HG03439 (cell line): Measurements from ENCODE around the gene HDAC1.

Experiments
- ATAC-seq: cut with Tn5 transposase; IDR thresholded peaks from one replicate; pipeline ENCODE4 v1.9.1; 2021; ENCODE audit warnings: mild to moderate bottlenecking, moderate library complexity; ENCODE audit not compliant: unreplicated experiment

HDAC1 gene

DNA sequence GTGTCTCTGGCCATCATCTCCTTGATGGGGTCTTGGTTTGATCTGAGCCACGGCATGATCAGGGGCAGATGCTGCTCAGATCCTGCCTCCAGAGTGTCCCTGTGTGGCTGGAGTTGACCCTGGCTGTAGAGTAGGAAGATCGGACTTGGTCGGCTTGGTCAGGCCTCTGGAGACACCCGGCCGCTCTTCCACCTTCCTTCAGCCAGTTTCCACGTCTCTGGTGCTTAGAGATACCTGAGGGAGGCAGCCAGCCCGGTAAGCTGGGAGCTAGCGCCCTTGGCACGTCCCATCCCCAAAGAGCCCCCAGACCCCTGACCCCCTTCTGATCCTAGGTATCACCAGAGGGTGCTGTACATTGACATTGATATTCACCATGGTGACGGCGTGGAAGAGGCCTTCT is 35.3 kb downstream of the HDAC1 start:
- no peak for ATAC-seq

DNA sequence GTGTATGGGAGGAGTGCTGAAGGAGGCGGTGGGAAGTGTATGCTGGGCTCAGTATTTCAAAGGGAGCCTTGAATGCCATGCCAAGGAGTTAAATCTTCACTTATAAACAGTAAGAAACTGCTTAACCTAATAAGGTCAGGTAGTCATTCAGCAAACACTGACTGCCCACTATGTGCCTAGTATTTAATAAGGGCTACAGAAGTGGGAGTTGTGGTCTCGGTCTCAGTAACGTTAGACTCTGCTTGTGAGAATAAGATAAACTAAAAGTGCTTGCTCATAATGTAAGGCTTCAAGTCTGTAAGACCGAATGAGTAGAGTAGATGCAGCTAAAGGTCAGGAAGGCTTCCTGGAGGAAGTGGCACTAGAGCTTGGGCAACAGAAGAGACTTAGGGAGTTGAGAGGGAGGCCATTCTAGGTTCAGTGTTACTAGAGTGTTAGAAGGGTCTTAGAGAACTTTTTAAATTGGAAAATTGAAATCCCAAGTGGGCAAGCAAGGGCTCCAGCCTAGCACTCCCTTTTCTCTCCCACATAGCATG is 38.1 kb downstream of the HDAC1 start:
- ATAC-seq: no peak

GRCh38 chr1:32330558-32331151 is 38.8 kb downstream of the HDAC1 start:
- no peak for ATAC-seq

DNA sequence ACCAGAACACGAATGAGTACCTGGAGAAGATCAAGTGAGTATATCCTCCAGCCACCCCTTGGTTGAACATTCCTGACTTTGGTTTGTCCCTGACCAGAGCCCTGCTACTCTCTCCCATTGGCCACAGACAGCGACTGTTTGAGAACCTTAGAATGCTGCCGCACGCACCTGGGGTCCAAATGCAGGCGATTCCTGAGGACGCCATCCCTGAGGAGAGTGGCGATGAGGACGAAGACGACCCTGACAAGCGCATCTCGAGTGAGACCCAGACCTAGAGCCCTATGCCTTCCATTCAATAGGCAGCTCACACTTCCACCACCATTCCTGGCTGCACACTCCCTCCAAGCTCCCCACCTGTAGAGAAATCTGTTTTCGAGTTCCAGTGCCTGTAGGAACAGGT is 39.7 kb downstream of the HDAC1 start:
- ATAC-seq: no peak

GRCh38 chr1:32332290-32333079 is 40.6 kb downstream of the HDAC1 start:
- no peak for ATAC-seq

- no peak for ATAC-seq
These were observed 41.5 kb downstream of the HDAC1 start for GRCh38 chr1:32333251-32333963.

- no peak for ATAC-seq
These were observed 42.5 kb downstream of the HDAC1 start for GRCh38 chr1:32334274-32334861.

- no peak for ATAC-seq
These were observed 43.1 kb downstream of the HDAC1 start for GRCh38 chr1:32334864-32335534.

DNA sequence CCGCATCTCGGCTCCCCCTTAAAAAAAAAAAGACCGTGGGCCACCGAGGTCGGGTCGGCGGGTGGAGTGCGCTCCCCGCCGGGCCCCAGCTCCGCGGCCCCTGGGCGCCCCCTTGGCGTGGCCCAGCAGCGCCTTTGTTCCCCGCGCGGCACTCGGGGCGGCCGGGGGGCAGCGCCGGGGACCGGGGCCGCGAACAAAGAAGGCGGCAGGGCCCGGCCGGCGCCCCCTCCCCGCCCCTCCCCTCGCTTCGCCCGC is 43.6 kb downstream of the HDAC1 start:
- ATAC-seq: no peak

GRCh38 chr1:32335790-32336590 is 44.1 kb downstream of the HDAC1 start, which contains the start of gene MARCKSL1:
Gene MARCKSL1, minus strand, starts transcription at chr1:32336233. Its CDS starts 200 bp downstream, at chr1:32336033.
- peak; percentile 40 for ATAC-seq

DNA sequence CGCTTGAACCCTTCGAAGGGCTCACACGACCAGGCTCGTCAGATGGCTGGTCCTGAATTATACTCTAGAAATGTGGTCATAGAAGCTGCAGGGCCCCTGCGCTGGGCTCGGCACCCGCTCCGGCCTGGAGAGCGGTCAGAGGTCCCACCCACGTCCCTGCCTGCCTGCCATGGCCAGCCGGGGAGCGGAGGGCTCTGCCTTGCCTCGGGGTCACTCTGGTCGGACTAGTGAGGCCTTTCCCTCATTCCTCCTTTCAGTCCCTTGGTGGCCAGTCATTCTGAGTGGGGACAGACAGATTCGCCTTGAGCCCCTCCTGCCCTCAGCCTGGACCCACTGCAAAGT is 44.7 kb downstream of the HDAC1 start:
- no peak for ATAC-seq

DNA sequence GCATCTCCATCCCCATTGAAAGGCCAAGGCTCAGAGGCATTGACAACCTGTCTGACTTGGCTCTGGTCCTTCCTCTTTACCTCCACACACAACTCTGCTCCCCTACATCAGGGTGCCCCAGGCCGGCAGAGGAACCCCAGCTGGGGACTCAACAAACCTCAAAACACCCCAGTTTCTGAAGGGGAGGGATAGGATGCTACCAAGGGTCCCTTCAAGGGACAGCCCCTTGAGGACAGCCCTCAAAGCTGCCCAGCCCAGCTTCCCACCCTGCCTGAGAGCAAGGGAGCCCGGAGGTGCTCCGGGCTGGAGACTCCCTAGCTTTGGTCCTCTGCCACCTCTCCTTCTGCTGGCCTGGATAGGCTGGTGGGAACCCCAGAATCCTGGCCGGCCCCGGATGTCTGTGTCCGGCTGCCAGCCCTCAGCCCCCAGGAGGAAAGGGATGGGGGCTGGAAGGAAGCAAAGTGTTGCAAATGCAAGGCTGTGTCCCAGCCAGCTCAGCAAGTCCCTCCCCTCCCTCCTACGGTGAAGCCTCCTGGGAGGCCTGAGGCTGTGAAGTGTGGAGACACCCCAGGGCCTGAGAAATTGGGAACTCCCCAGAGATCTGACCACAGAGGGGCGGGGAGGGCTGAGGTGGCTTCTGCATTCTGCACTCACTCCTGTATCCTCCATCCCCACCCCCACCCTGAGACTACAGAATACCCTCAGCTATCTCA is 45.2 kb downstream of the HDAC1 start:
- ATAC-seq: no peak

- no peak for ATAC-seq
These were observed 46.2 kb downstream of the HDAC1 start for GRCh38 chr1:32337855-32338636.

GRCh38 chr1:32338637-32339145 is 46.8 kb downstream of the HDAC1 start:
- no peak for ATAC-seq

- ATAC-seq: no peak
These were observed 47.6 kb downstream of the HDAC1 start for GRCh38 chr1:32339363-32339978.

DNA sequence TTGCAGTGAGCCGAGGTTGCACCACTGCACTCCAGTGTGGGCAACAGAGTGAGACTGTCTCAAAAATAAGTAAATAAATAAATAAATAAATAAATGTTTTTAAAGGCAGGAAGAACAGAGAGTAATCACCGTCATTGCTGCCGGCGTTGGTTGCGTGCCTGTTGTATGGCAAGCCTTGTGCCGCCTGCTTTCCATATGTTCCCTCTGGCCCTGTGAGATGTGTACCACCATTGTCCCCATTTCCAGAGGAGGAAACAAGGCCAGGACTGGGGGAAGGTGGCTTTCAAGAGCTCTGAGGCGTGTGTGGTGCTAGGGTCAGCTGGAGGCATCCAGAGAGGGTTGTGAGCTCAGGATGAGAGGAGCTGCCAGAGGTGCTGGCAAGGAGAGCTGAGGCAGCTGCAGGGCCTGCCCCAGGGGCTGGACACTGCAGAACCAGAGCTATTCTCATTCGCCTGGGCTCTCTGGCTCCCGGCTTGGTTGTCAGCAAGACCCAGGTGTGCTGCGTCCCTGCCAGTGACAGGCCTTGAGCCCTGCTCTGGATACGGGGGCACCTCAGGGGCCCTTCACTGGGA is 49.4 kb downstream of the HDAC1 start:
- ATAC-seq: no peak

DNA sequence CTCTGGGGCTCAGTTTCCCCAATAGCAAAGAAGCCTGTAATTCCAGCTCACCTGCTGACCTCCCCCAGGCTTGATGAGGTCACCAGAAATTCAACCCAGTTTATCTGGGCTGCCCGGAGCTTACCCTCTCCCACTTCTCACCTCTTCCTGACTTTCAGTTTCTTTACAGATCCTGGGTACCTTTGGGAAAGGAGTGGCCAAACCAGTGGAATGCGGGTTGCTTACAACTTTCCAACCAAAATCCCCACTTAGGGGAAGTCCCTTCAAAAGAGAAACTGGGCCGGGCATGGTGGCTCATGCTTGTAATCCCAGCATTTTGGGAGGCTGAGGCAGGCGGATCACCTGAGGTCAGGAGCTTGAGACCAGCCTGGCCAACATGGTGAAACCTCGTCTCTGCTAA is 50.1 kb downstream of the HDAC1 start:
- no peak for ATAC-seq

GRCh38 chr1:32342704-32343103 is 50.8 kb downstream of the HDAC1 start:
- ATAC-seq: no peak
